K562 (cell line): ENCODE measurements around the gene FCHSD1. TPM values are rescaled to one million over a fixed set of nuclear protein-coding genes. Genes with fewer than 3 reads are reported as not detected.

Experiments used
- E2F6 ChIP-seq, 2 experiments: IDR thresholded peaks; 2 replicates each; pipeline ENCODE4 v1.6.1; 2011; ENCODE audit warnings: borderline replicate concordance in 1 of 2, control low read depth in 1 of 2, low read depth in 1 of 2, low read length in 1 of 2, mild to moderate bottlenecking in 1 of 2, mixed read lengths in 1 of 2, moderate library complexity in 1 of 2; ENCODE audit not compliant: insufficient read depth in 1 of 2, insufficient read length in 1 of 2, poor library complexity in 1 of 2, severe bottlenecking in 1 of 2; ENCODE audit errors: extremely low read depth in 1 of 2
- GATAD2B ChIP-seq: fragments of 450-650 bp; IDR thresholded peaks from 2 replicates; pipeline ENCODE4 v1.6.1; 2017; ENCODE audit warnings: mild to moderate bottlenecking, borderline replicate concordance
- MNT ChIP-seq, 2 experiments: fragments of 450-650 bp; conservative IDR thresholded peaks; 2 replicates each; pipeline ENCODE4 v1.6.1; 2017; ENCODE audit warnings: mild to moderate bottlenecking in 2 of 2, moderate library complexity in 2 of 2
- MYC ChIP-seq, 2 experiments: fragments of 250-450 bp in 1 of 2; sonication (Bioruptor Pico) in 1 of 2; IDR thresholded peaks; 2 replicates each; pipeline versions ENCODE4 v1.5.1 to v1.6.1; 2012 to 2021; ENCODE audit warnings: low read depth in 2 of 2, borderline replicate concordance in 1 of 2, improper control_type of control experiment in 1 of 2, low read length in 1 of 2, mild to moderate bottlenecking in 1 of 2, moderate library complexity in 1 of 2
- POLR2AphosphoS5 ChIP-seq: IDR thresholded peaks from 2 replicates; pipeline ENCODE4 v1.6.1; 2011; ENCODE audit warnings: mild to moderate bottlenecking, low read depth, low read length, moderate library complexity; ENCODE audit not compliant: control insufficient read depth, insufficient read depth
- POLR2B ChIP-seq: fragments of 450-650 bp; IDR thresholded peaks from 2 replicates; pipeline ENCODE4 v1.6.1; 2018; ENCODE audit warnings: low read depth; ENCODE audit not compliant: partially characterized antibody
- POLR2G ChIP-seq: fragments of 200-400 bp; formaldehyde crosslinking; IDR thresholded peaks from 2 replicates; pipeline ENCODE4 v1.6.1; 2017; ENCODE audit warnings: low read depth, mild to moderate bottlenecking, antibody characterized with exemption, low read length, moderate library complexity
- RB1 ChIP-seq: fragments of 450-650 bp; IDR thresholded peaks from 2 replicates; pipeline ENCODE4 v1.6.1; 2017; ENCODE audit warnings: low read depth, mild to moderate bottlenecking
- SIN3B ChIP-seq: fragments of 450-650 bp; IDR thresholded peaks from 2 replicates; pipeline ENCODE4 v1.6.1; 2017; ENCODE audit warnings: low read depth, mild to moderate bottlenecking, moderate library complexity
- SPI1 ChIP-seq: IDR thresholded peaks from 2 replicates; pipeline ENCODE4 v1.6.1; 2011; ENCODE audit warnings: low read depth, low read length, control low read depth, borderline replicate concordance
- ZNF778 ChIP-seq: fragments of 450-650 bp; formaldehyde crosslinking; IDR thresholded peaks from 2 replicates; pipeline ENCODE4 v1.4.0; 2020; ENCODE audit warnings: mild to moderate bottlenecking, moderate library complexity
- polyA plus RNA-seq, 8 experiments: library from polyadenylated mRNA; depleted of rRNA in 4 of 8; stranded (reverse) in 5 of 8; unstranded in 3 of 8; fragments of >200 nt; fragmentation: Nextera tagmentation in 2 of 8; fragmentation: Illumina TruSeq in 1 of 8; extraction: Ambion mirVana in 2 of 8; extraction: Trizol in 1 of 8; gene quantifications; 2 replicates each; pipeline versions ENCODE4 v1.2.1 to v1.2.3, GENCODE V29; 2011 to 2014; ENCODE audit warnings: inconsistent platforms in 1 of 8, missing spikeins in 1 of 8
- total RNA-seq, 7 experiments: library from RNA; depleted of rRNA in 6 of 7; stranded (reverse); fragments of >200 nt in 6 of 7; fragmentation: Illumina TruSeq in 2 of 7; extraction: Trizol in 2 of 7; gene quantifications; 2 replicates each; pipeline versions ENCODE4 v1.2.1 to v1.2.3, GENCODE V29; 2011 to 2021; ENCODE audit warnings: low replicate concordance in 1 of 7
- TF ChIP-seq, protein P1 (sequence below): sonication (generic); formaldehyde crosslinking; IDR thresholded peaks from 2 replicates; pipeline ENCODE4 v1.8.0; 2022; ENCODE audit warnings: mild to moderate bottlenecking, missing genetic modification reagents

The FCHSD1 gene
- total and polyA plus RNA-seq, 9 of the 15 experiments (the other 6 are each of a cell fraction or from before 2014, with no cell fraction given): 0.35 to 37.5 (median 13.6) TPM

- TF ChIP-seq E2F6 (IDR thresholded peaks at IDR 0.05; ENCODE audit: borderline replicate concordance in 1 of 2, extremely low read depth in 1 of 2, insufficient read depth in 1 of 2, insufficient read length in 1 of 2, low read depth in 1 of 2, low read length in 1 of 2, poor library complexity in 1 of 2, severe bottlenecking in 1 of 2) (peak in 1 of 2 experiments; percentile 32), MNT (conservative IDR thresholded peaks at IDR 0.05) (peak in 1 of 2 experiments; percentile 28; a peak in 2 of 4 replicates), POLR2G (peak; percentile 78), SIN3B (peak; percentile 31; the same call in 1 of the 2 replicates), ZNF778 (no peak), RB1 (peak; percentile 79; the same call in 1 of the 2 replicates), POLR2AphosphoS5 (peak; percentile 53), GATAD2B (peak; percentile 80), POLR2B (peak; percentile 36), SPI1 (peak; percentile 52; the same call in 1 of the 2 replicates), MYC (IDR thresholded peaks at IDR 0.05; ENCODE audit: low read depth, low read length) (peak; percentile 33), MYC (CRISPR knock-in tag; IDR thresholded peaks at IDR 0.05; ENCODE audit: borderline replicate concordance, low read depth) (no peak)
- TF ChIP-seq, protein P1, sequence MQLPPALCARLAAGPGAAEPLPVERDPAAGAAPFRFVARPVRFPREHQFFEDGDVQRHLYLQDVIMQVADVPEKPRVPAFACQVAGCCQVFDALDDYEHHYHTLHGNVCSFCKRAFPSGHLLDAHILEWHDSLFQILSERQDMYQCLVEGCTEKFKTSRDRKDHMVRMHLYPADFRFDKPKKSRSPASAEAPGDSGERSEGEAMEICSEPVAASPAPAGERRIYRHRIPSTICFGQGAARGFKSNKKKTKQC: 0 out of 2 replicates have a peak, but pooled peaks have one; percentile 10
Observed at GRCh38 chr5:141636413-141637122, 14.7 kb downstream of the FCHSD1 start, which contains the start of the genes HDAC3 and RELL2 (continued).
